HG03095 (cell line): ENCODE measurements around the gene APOH.

Experiments used
- ATAC-seq: cut with Tn5 transposase; IDR thresholded peaks from one replicate; pipeline ENCODE4 v1.9.1; 2021; ENCODE audit warnings: moderate library complexity; ENCODE audit not compliant: unreplicated experiment

Gene APOH

GRCh38 chr17:66235377-66235994 is 6.3 kb upstream of the APOH start:
- no peak for ATAC-seq

- ATAC-seq: no peak
Observed at GRCh38 chr17:66234611-66235010, 5.4 kb upstream of the APOH start.

GRCh38 chr17:66233023-66233753 is 4.0 kb upstream of the APOH start:
- ATAC-seq: no peak

GRCh38 chr17:66230922-66231591 is 1.8 kb upstream of the APOH start:
- no peak for ATAC-seq

- ATAC-seq: no peak
Observed at GRCh38 chr17:66229783-66230538, 746 bp upstream of the APOH start.

- ATAC-seq: no peak
Observed at GRCh38 chr17:66227212-66228045, 1.8 kb downstream of the APOH start.

GRCh38 chr17:66222798-66223350 is 6.3 kb downstream of the APOH start:
- ATAC-seq: no peak

GRCh38 chr17:66221755-66222530 is 7.3 kb downstream of the APOH start:
- ATAC-seq: no peak

GRCh38 chr17:66221343-66221742 is 7.9 kb downstream of the APOH start:
- ATAC-seq: no peak

- ATAC-seq: no peak
Observed at GRCh38 chr17:66220079-66220835, 9.0 kb downstream of the APOH start.

GRCh38 chr17:66215529-66215911 is 13.7 kb downstream of the APOH start:
- no peak for ATAC-seq

- ATAC-seq: no peak
Observed at GRCh38 chr17:66214884-66215528, 14.2 kb downstream of the APOH start.

GRCh38 chr17:66211047-66211810 is 18.0 kb downstream of the APOH start:
- no peak for ATAC-seq

- ATAC-seq: no peak
Observed at GRCh38 chr17:66210208-66210574, 19.0 kb downstream of the APOH start.

- ATAC-seq: no peak
Observed at GRCh38 chr17:66207936-66208335, 21.3 kb downstream of the APOH start.

GRCh38 chr17:66203274-66204015 is 25.8 kb downstream of the APOH start:
- no peak for ATAC-seq

GRCh38 chr17:66200685-66201092 is 28.5 kb downstream of the APOH start:
- ATAC-seq: no peak
